Panc1 (cell line): ENCODE results near the gene HCRT. TPM values are rescaled to one million over a fixed set of nuclear protein-coding genes. Genes with fewer than 3 reads are reported as not detected.

Experiments used
- ATAC-seq: fragments of 200-7000 bp; cut with Tn5 transposase; 2 replicates; pipeline ENCODE4 v1.9.1; 2020; ENCODE audit warnings: mild to moderate bottlenecking, moderate library complexity
- BruUV-seq: library from RNA; stranded (reverse); fragments of 400-500 nt; replicated peaks from 2 replicates; lab custom pipeline; 2021; lab: Mats Ljungman, UMichigan
- CTCF ChIA-PET: fragments of 300-600 bp; sonication (Branson Sonifier 250); formaldehyde crosslinking; loops from one replicate; lab custom pipeline; 2022; ENCODE audit warnings: antibody characterized with exemption; lab: Charles Lee
- POLR2A ChIA-PET: fragments of 300-600 bp; sonication (Branson Sonifier 250); formaldehyde crosslinking; loops from one replicate; lab custom pipeline; 2022; ENCODE audit warnings: antibody characterized with exemption; lab: Charles Lee
- DNase-seq: peaks from one replicate; pipeline ENCODE4 v3.0.0-alpha.2; 2010; ENCODE audit warnings: low read depth, low spot score
- H3K27ac ChIP-seq: 2 replicates; pipeline ENCODE4 v1.5.1; 2011; ENCODE audit warnings: mild to moderate bottlenecking, low read length, inconsistent platforms
- H3K27me3 ChIP-seq: fragments of 200-500 bp; sonication (Bioruptor generic); 2 replicates; pipeline ENCODE4 v1.6.0; 2014; ENCODE audit warnings: low read length, inconsistent platforms; ENCODE audit not compliant: control insufficient read depth, insufficient read depth
- H3K36me3 ChIP-seq: fragments of 200-500 bp; sonication (Bioruptor generic); 2 replicates; pipeline ENCODE4 v1.5.1; 2014; ENCODE audit warnings: inconsistent platforms, mild to moderate bottlenecking, low read length, moderate library complexity; ENCODE audit not compliant: control insufficient read depth, insufficient read depth
- H3K4me1 ChIP-seq: 2 replicates; pipeline ENCODE4 v1.5.1; 2011; ENCODE audit warnings: inconsistent platforms, mild to moderate bottlenecking, low read length, moderate library complexity; ENCODE audit not compliant: control insufficient read depth, insufficient read depth
- H3K4me3 ChIP-seq, 2 experiments: 2 replicates each; pipeline ENCODE4 v1.5.1; 2011 to 2012; ENCODE audit warnings: low read depth in 2 of 2, low read length in 2 of 2, mild to moderate bottlenecking in 2 of 2, inconsistent platforms in 1 of 2, moderate library complexity in 1 of 2
- H3K9me3 ChIP-seq: fragments of 200-500 bp; sonication (Bioruptor generic); 2 replicates; pipeline ENCODE4 v1.5.1; 2014; ENCODE audit warnings: low read depth, mild to moderate bottlenecking, inconsistent platforms, low read length, moderate library complexity; ENCODE audit not compliant: control insufficient read depth, insufficient read depth
- POLR2AphosphoS5 ChIP-seq: IDR thresholded peaks from 2 replicates; pipeline ENCODE4 v1.6.1; 2012; ENCODE audit warnings: mild to moderate bottlenecking, low read depth, low read length, moderate library complexity
- SIN3A ChIP-seq: IDR thresholded peaks from 2 replicates; pipeline ENCODE4 v1.6.1; 2012; ENCODE audit warnings: low read depth, mild to moderate bottlenecking, low read length, moderate library complexity, borderline replicate concordance; ENCODE audit not compliant: insufficient read depth
- TCF7L2 ChIP-seq: IDR thresholded peaks from 2 replicates; pipeline ENCODE4 v1.6.1; 2011; ENCODE audit warnings: mild to moderate bottlenecking, low read depth, low read length, inconsistent platforms
- in situ Hi-C: cut with HindIII; loops from 2 replicates; pipeline ENCODE4 v1.10.0; 2016; ENCODE audit warnings: low sequenced_read_pairs, low pct_unique_long_range_greater_than_20kb
- intact Hi-C: fragments of 100-400 bp; cut with micrococcal nuclease; formaldehyde crosslinking; loops from one replicate; pipeline ENCODE4 v1.10.0; 2022; ENCODE audit not compliant: unreplicated experiment
- total RNA-seq: library from RNA; stranded (reverse); gene quantifications from one replicate; pipeline ENCODE4 v1.2.1, GENCODE V29; 2021; ENCODE audit not compliant: unreplicated experiment
- TF ChIP-seq, protein P1 (sequence below): fragments of 450-650 bp; IDR thresholded peaks from 2 replicates; pipeline ENCODE4 v1.5.1; 2017; ENCODE audit warnings: mild to moderate bottlenecking
- TF ChIP-seq, protein P2 (sequence below), 2 experiments: IDR thresholded peaks; 2 replicates each; pipeline ENCODE4 v1.6.1; 2011 to 2012; ENCODE audit warnings: low read depth in 2 of 2, control low read depth in 1 of 2, low read length in 1 of 2, mild to moderate bottlenecking in 1 of 2, moderate library complexity in 1 of 2; ENCODE audit not compliant: insufficient read depth in 1 of 2

HCRT gene
- total RNA-seq, 1 experiment from 2014 or later, result not detected

DNA sequence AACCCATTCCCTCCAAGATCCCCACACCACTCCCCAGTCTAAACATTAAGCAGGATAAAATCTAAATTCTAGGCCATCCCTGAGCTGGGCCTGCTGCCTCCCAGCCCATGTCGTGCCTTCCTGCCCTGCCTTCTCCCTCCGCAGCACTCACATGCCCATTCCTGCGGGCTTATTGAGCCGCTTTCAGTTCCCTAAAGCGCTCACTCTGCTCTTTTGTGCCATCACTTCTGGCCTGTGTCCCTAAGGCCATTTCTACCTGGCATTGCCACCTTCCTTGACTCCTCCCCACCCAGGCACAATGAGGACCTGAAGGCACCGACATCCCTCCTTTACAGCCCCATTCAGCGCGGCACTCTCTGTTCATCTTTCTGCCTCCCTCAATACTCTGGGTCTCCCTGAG lies 17.4 kb downstream of the HCRT start:
- POLR2A ChIA-PET, result no interaction called here
- intact Hi-C loops (no loop called here), in situ Hi-C loops (no loop called here)
- H3K36me3 ChIP-seq, result no peaks in the 10 kb centered on the region
- TF ChIP-seq, protein P1, sequence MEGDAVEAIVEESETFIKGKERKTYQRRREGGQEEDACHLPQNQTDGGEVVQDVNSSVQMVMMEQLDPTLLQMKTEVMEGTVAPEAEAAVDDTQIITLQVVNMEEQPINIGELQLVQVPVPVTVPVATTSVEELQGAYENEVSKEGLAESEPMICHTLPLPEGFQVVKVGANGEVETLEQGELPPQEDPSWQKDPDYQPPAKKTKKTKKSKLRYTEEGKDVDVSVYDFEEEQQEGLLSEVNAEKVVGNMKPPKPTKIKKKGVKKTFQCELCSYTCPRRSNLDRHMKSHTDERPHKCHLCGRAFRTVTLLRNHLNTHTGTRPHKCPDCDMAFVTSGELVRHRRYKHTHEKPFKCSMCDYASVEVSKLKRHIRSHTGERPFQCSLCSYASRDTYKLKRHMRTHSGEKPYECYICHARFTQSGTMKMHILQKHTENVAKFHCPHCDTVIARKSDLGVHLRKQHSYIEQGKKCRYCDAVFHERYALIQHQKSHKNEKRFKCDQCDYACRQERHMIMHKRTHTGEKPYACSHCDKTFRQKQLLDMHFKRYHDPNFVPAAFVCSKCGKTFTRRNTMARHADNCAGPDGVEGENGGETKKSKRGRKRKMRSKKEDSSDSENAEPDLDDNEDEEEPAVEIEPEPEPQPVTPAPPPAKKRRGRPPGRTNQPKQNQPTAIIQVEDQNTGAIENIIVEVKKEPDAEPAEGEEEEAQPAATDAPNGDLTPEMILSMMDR, result no peak
- TF ChIP-seq, protein P2, sequence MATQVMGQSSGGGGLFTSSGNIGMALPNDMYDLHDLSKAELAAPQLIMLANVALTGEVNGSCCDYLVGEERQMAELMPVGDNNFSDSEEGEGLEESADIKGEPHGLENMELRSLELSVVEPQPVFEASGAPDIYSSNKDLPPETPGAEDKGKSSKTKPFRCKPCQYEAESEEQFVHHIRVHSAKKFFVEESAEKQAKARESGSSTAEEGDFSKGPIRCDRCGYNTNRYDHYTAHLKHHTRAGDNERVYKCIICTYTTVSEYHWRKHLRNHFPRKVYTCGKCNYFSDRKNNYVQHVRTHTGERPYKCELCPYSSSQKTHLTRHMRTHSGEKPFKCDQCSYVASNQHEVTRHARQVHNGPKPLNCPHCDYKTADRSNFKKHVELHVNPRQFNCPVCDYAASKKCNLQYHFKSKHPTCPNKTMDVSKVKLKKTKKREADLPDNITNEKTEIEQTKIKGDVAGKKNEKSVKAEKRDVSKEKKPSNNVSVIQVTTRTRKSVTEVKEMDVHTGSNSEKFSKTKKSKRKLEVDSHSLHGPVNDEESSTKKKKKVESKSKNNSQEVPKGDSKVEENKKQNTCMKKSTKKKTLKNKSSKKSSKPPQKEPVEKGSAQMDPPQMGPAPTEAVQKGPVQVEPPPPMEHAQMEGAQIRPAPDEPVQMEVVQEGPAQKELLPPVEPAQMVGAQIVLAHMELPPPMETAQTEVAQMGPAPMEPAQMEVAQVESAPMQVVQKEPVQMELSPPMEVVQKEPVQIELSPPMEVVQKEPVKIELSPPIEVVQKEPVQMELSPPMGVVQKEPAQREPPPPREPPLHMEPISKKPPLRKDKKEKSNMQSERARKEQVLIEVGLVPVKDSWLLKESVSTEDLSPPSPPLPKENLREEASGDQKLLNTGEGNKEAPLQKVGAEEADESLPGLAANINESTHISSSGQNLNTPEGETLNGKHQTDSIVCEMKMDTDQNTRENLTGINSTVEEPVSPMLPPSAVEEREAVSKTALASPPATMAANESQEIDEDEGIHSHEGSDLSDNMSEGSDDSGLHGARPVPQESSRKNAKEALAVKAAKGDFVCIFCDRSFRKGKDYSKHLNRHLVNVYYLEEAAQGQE (IDR thresholded peaks at IDR 0.05; ENCODE audit: insufficient read depth in 1 of 2, low read depth in 2 of 2, low read length in 1 of 2), result no peak
- H3K4me1 ChIP-seq, result no peaks in the 10 kb centered on the region
- no peak overlapping the region for H3K27ac ChIP-seq
- no peaks in the 10 kb centered on the region for H3K27me3 ChIP-seq
- ATAC-seq (no peak), DNase-seq (no peak)
- CTCF ChIA-PET, result no interaction called here
- H3K4me3 ChIP-seq, result no peak overlapping the region
- no peaks in the 10 kb centered on the region for H3K9me3 ChIP-seq
- BruUV-seq, result no TSS peak

DNA sequence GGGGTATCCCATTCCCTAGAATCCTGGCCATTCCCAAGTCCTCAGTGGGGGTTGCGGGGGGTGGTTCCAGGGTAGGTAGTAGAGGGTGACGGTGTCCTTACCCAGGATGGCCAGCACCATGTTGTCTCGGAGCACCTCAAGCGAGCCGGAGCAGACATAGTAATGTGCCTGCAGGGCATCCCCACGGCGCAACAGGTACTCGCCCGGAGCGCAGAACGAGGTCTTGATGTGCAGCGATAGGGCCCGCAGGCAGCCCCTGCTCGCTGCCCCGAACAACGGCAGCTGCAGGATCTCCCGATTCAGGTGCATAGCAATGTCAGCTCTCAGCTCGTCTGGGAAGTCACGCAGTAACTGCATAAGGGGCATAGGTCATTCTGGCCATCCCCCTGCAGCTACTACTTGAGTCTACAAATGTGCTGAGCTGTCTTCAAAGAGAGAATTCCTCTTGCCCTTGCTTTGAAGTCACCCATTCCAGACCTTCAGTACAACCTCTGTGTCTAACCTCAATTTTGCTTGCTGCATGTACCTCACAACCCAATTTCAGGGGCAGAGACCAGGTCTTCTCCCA lies 19.0 kb downstream of the HCRT start:
- Histone ChIP-seq H3K27me3 (no peaks in the 10 kb centered on the region), H3K4me3 (no peak overlapping the region), H3K36me3 (no peaks in the 10 kb centered on the region), H3K4me1 (no peaks in the 10 kb centered on the region), H3K27ac (no peak overlapping the region), H3K9me3 (no peaks in the 10 kb centered on the region)
- no peak for TF ChIP-seq SIN3A
- no peak for TF ChIP-seq TCF7L2
- TF ChIP-seq, protein P1, result no peak
- no peak for TF ChIP-seq POLR2AphosphoS5
- TF ChIP-seq, protein P2 (IDR thresholded peaks at IDR 0.05; ENCODE audit: insufficient read depth in 1 of 2, low read depth in 2 of 2, low read length in 1 of 2), result no peak
- in situ Hi-C loops, result no loop called here
- DNase-seq, result no peak
- no peak for ATAC-seq
- ChIA-PET CTCF (no interaction called here), POLR2A (interaction anchor here (0.6 kb wide), 1 partner anchor 1719 kb away, joined by 3 read pairs; no protein-coding TSS in a partner anchor)
- BruUV-seq, result no TSS peak
- intact Hi-C loops, result no loop called here
